ENCODE measurements around the gene SYNJ2.
A peak's percentile ranks its signal among the peaks of the same experiment; 100 is the strongest.

Gene SYNJ2

DNA sequence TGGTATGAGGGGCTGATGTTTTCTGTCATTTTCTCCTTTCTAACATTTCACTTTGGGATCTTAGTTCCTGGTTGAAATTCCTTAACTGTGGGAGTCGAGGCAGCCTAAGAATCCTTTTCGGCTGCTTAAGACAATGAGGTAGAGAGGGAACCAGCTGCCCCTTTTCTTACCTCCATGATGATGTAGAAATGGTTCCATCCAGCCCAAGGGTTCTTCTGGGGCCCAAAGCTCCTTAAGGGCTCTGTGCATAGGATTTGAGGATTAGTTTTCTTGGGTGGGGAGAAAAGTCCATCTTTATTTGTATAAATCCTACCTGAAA lies 33.5 kb downstream of the SYNJ2 start:
- no peak for DNase-seq

DNA sequence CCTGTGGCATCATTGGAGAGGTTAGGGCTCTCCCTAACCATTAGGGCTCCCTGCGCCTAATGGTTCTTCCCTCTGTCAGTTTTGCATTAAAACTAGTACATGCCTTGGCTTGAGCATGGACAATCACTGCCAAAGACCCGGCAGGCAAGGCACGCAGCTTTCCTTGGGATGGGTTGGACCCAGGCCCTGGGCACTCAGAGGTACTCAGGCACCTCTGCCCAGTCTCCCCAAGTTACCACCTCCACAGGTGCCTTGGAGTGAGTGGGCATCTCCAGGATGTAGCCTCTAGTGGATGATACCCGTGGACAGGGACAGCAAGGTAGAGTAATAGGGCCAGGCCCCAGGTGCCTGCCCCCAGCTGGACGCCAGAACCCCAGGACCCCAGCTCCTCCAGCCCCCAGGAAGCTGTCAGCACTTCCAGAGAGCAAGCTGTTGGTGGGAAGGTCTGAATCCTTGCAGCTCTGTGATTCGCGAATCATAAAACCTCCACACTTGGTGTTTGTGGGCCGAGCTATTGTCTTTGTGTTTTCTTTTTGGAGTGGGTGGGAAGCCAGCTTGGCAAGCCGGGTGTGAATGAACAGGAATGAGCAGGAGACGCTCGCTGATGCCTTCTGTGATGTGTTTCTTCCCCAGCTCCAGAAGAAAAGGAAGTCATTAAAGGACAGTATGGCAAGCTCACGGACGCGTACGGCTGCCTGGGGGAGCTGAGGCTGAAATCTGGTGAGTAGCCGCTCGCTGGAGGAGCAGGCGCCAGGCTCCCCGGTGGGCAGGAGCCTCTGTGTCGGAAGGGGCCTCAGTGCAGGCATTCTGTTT lies 35.1 kb downstream of the SYNJ2 start:
- DNase-seq, result no peak

DNA sequence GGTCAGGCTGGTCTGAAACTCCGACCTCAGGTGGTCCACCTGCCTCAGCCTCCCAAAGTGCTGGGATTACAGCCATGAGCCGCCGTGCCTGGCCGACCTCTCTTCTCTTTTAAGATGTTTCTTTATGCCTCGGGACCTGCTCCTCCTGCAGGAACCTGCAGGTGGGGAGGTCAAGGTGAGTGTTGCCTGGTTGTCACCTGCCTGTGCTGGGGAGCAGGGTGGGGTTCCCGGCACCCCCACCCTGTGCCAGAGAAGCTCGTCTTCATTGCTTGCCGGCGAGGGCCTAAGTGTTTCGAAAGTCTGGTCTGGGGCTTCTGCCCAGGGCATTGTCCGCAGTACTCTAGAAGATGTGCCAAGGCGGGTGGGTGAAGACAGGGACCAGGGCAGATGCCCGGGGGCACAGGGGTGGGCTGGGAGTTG lies 36.0 kb downstream of the SYNJ2 start:
- no peak for DNase-seq

DNA sequence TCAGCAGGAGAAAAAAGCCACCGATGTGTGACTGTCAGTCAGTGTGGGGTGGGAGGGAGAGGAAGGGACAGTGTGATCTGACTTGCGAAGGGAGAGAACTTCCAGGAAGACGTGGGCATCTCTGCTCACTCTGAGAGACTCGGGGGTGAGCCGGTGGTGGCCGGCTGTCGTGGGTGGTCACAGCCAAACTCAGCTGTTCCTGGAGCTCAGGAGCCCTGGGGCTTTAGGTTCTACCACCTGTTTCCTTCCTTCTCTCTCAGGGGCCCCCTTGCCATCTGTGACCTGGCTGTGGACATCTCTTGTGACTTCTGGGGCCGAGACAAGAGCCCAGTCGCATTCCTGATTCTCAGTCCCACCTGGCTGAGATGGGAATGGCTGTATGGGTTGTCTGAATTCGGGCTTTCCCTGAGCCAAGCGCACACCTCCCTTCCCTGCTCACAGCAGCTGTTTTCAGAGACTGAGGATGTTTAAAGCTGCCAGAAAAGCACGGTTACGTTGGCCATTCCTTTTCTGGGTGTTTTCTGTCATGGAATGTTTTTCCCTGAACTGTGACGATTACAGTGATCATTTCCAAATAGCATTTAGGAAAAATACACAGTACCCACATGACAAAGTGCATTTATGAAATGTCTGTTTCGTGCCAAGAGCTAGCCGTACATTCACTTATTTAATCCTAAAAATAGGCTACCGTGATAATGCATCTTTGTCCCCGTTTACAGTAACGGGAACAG lies 36.5 kb downstream of the SYNJ2 start:
- DNase-seq, result peak; percentile 67

DNA sequence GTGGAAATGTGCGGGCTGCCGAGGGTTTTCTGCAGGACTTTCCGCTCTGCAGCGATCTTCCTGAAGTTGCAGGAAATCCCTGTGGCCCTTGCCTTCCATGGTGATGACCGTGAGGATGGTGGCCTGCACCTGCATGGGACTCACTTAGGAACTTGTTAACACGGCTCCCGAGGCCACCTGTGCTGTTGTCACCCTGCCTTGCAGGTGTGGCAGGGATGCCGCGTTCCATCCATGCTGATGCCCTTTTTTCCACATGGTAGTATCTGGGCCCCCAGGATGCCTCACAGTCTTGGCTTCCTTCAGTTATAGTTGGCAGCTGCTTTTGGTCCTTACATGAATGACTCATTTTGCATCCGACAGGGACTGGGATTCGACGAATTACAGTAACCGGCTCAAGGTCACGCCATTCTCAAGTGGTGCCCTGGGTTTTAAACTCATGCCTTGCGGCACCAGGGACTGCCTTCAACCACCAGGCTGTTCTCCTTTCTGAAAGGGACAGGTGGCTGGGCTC lies 37.2 kb downstream of the SYNJ2 start:
- DNase-seq, result no peak

DNA sequence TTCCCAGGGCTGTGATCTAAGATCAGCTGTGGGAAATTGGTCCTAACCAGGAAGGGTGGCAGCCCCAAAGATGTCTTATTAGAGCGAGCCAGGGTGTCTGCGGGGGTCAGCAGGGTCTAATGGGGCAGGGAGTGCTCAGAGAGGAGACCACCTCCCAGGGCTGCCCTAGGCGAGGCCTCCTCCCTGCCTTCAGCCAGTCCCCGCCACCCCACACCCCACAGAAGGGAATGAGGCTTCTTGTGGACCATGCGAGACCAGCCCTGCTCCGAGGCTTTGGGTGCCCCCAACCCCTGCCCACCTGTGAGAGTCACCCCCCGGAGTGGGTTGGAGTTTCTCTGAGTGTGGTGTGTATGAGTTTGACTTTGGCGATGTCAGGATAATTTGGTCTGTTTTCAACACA lies 37.8 kb downstream of the SYNJ2 start:
- no peak for DNase-seq

- no peak for DNase-seq
Measured at GRCh38 chr6:158020272-158020711, 38.6 kb downstream of the SYNJ2 start.

GRCh38 chr6:158020811-158021210 lies 39.1 kb downstream of the SYNJ2 start:
- DNase-seq, result no peak

DNA sequence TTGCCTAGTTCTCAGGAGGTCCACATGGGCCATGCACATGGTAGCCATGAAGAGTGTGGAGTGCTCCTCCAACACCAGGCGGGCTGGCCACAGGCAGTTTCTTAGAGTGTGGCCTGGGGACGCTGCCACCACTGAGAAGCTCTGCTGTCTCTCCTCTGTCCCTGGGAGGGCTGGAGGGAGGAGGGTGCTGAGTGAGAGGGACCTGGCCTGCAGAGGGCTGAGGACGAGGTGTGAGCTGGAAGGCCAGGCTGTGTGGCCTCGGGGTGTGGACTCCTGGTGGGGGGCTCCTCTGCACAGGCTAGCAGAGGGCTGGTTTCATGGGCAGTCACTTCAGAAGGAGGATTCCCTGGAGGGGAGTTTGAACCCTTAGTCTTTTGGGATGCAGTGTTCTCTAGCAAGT lies 39.7 kb downstream of the SYNJ2 start:
- DNase-seq, result no peak

- no peak for DNase-seq
Measured at GRCh38 chr6:158021814-158022748, 40.4 kb downstream of the SYNJ2 start.

DNA sequence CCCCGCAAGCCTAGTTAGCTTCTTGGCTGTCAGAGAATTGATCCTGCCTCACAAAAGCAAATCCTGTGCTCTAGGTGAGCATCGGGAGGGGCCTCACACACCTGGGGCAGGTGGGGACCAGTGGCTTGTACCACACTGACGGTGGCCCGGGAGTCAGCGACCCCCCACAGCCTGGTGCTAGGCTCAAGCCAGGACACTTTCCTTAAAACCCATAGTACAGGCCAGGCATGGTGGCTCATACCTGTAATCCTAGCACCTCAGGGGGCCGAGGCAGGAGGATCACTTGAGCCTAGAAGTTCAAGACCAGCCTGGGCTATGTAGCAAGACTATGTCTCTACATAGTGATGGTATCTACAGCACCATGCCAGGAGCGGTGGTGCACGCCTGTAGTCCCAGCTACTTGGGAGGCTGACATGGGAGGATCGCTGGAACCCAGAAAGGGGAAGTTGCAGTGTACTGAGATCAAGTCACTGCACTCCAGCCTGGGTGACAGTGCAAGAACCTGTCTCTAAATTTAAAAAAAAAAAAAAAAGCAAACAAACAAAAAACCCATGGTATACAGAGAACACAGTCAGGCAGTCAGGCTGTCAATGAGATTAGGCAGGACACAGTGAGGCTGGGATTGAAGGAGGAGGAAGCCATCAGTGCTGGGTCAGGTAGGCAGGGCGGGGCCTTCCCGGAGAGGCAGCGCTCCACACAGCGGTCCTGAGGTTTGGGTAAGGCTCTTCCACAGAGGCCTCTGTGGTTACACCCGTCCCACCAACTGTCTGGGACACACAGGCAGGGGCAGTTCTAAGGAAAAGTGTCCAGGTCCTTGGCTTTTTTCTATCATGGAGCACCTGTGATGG lies 41.3 kb downstream of the SYNJ2 start:
- no peak for DNase-seq

- DNase-seq, result no peak
Measured at GRCh38 chr6:158023597-158023939, 41.9 kb downstream of the SYNJ2 start.

- no peak for DNase-seq
Measured at GRCh38 chr6:158024566-158025297, 43.1 kb downstream of the SYNJ2 start.

DNA sequence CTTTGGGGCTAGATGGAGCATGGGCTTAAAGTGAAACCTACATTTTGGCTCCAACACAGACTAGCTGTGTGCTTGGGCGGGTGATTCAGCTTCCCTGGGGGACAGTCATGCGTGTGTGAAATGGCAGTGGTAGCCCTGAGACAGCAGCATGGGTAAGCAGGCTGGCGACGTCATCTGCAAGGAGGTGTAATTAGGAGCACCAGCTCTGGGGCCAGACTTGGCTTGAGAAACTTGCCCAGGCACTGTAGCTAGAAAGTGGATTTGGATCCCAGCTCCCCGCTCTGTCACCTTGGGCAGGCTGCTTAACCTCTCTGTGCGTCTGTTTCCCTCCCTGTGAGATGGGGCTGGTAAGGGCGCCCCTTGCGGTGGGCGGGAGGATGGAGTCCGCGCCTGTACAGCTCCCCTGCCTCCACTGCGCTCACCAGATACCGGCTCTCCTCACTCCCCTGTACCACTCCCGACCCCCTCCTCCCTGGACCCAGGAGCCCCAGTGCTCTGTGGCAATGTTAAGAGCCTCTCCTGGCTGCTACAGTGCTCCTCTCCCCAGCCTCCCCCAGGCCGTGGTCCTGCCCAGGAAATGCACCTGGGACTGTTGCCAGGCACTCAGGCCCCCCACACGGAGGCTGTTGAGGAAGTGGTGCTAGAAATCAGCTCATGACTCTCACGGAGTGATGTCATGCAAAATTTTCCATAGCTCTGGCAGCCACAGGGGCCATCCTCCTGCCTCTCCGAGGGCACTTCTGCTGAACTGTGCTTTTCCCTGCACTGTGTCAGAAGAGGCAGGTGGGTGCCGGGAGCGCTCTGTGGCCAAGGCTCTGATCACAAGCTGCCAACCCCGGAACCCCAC lies 44.6 kb downstream of the SYNJ2 start:
- DNase-seq, result peak; percentile 93

DNA sequence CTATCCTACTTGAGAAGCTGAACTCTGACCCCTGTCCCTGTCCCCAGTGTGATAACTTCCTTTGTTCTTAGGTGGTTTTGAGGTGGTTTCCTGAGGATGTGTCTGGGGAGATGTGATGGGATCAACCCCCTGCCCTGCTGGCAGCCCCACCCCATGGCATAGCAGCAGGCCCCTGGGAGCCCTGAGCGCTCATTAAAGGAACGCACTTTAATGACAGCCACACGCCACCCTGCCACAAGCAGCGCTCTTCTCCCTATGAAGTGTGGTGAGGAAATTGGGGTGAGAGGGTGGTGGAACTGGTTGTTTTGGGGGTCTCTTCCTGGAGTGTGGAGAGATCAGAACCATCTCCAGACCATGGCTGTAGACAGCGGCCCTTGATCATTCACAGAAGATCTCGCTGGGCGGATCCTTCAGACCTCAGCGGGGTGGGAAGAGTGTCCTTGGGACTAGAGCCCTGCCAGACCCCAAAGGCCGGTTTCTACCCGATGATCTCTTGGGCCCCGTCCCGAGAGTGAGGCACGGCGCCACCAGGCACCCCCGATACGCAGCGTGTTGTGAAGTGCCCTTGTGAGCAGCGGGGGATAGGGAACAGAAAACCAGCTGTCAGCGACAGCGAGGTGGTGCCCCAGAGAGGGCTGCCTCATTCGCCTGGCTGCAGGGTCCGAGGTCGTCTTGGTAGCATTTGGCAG lies 45.4 kb downstream of the SYNJ2 start:
- DNase-seq, result no peak

DNA sequence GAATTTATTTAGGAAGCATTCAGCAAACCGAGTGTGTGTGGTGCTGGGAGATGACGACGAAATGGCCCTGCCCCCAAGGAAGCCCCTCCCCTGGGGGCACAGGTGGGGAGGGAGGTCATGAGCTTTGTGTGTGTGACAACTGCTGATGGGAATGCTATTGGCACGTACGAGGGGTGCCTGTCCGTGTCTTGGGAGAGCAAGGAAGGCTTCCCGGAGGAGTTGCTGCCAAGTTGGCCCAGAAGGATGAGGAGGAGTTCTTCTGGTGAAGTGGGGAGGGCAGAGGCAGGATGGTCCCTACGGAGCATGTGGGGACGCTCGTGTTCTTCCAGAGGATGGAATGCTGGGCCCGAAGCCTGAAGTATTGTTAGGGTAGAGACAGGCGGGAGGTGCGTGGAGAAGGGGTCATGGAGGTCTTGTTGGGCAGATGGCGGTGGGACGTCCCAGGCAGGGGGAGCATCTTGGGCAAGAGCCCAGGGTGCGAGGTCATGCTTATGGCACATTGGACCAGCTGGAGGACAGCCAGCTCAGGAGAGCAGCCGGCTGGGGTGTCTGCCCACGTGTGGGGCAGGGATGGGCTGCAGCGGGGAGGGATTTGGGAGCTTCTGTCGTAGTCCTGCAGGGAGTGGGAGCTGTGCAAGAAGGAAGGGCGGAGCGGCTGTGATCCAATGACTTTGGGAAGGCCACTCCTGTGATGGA lies 46.1 kb downstream of the SYNJ2 start:
- no peak for DNase-seq

GRCh38 chr6:158028421-158028820 lies 46.8 kb downstream of the SYNJ2 start:
- DNase-seq, result no peak

GRCh38 chr6:158028876-158029275 lies 47.2 kb downstream of the SYNJ2 start:
- DNase-seq, result no peak

DNA sequence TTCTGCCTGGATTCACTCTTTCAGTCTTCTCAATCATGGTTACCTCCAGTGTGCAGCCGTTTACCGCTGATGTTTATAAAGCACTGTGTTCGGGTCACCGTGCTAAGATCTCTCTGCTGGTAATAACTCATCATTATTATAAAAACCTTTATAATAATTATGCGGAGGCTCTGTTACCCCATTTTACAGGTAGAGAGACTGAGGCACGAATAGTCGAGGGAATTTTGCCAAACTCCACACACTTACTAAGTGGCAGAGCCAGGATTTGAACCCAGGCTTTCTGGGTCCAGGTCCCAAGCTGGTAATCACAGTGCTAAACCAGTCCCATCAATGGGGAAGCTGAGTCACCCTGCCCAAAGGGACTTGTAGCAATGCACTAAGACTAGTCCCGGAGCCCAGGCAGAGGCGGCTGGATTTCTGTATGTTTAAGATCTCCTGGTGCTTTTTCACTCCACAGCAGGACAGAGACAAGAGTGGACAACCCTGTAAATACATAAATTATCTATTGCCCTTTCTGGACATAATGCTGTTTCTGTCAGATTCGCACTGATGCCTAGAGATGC lies 48.1 kb downstream of the SYNJ2 start:
- DNase-seq, result no peak
